Measurements from ENCODE around the gene CTNNB1.

The CTNNB1 gene

DNA sequence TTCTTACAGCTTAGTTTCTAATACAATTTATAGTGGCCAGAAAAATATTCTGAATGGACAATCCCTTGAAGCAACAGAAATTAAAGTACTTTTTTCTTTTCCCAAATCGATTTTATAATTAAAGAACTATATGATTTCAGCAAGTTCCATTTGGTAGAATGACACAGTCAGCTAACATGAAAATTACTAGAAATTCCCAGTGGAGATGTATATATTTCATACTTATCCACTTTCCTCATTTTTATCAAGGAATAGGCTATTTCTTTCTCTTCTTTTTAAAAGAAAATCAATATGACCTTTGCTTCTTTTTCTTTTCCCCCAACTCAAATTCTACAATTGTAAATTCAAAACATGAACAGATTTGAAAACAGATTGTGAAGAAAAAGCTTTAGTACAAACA lies 6.4 kb upstream of the CTNNB1 start:
- no peak for DNase-seq (ENCODE audit: low read depth in 4 of 4, low spot score in 1 of 4)

DNA sequence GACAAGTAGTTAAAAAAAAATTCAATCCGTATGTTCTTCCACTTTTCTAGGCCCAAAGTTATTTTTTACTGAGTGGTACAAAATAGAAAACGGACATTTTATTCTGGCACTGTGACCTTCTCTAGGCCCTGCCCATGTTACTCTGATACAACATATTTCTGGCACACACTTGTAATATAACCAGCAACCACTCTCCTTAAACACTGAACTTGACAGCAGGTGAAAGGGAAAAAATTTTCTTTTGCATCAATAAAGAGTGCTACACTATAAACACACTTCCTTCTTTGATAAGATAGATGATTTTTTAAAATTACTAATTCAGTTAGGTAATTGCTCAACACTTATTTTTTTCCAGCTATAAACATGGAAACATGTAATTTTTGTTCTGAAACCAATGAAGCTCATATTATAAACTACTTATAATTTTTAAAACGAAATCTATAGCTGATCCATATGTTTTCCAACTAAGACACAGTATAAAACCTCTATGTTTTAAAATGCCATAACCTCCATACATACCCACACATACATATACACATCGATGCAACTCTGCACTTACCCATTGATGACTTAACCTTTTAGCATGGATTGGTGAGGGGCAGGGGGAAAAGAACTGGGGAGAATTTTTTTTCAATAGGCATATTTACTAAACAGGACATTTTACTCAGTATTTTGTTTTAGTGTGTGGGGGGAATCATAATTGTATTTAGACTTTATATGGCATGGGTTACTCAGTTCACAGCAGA lies 5.3 kb upstream of the CTNNB1 start:
- DNase-seq (ENCODE audit: low read depth in 4 of 4, low spot score in 1 of 4), result no peak

DNA sequence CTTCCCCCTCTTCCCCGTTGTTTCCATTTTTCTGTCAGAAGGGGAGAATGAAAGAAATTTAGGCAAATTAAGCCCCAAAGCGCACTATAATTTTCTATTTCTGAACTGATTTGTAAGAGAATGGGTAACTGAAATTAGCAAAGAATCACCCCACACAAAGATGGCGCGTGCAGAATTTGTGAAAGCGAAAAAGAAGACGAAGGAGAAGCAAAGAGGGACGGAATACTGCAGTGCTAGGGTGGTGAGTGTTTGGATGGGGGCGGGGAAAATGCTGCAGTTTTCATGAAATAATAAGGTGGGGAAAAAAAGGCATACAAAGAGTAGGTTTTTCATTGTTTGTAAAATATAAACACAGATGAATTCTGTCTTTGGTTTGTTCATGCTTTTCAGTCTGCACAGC lies 4.6 kb upstream of the CTNNB1 start:
- DNase-seq (ENCODE audit: low read depth in 4 of 4, low spot score in 1 of 4), result no peak

DNA sequence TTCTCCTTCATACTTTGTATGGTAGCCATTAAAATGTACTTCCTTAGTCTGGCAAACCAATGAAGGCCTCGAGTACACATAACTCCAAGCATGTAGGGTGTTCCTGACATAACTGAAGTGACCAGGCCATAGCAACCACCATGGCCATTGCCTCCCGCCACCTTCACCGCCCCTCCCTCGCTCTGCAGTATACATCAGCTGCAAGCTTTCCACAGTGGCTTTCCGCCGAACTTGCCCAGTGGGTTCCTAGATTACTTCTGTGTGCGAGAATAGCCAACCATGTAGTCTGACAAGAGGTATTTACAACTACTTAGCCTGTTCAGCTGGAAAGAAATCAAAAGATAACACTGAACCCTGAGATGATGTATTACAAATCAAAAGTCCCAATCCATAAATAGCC lies 3.4 kb upstream of the CTNNB1 start:
- DNase-seq (ENCODE audit: low read depth in 4 of 4, low spot score in 1 of 4), result no peak

DNA sequence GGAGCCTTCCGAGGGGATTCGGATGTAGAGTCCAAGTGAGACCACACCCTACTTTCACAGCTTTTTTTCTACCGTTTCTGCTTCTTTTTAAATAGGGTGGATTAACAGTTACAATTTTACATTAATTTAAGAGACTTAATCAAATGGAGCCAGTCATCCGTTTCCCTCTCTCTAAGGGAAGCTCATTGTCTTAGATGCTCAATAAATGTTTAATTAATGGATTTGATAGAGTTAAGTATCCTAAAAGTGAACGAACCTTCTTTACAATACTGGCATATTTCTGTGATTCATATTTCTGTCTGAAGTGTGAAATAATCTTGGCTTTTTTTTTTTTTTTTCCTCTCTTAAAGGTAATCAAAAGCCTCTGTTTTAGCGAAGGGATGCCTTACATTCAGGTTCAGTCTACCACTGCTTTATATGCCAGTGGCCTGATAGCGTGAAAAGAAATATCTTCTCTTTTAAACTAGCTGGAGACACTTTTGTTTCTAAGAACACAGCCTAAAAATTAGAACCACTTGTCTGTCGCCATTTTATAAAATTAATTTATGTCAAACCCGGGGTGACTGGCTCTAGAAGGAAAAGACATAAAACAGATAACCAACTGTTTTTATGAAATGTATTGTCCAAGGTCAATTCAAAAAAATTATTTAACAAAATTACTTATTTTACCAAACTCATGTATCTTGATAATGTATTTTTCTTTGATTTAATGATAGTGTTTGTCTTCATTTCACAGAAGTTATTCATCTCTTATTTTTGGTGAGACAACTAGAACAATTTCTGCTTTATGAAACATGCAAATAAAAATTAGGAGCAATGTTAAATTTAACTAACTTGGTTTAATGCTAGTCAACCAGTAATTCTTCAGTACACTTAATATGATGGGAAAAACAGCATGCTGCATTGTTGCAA lies 2.5 kb upstream of the CTNNB1 start:
- DNase-seq (ENCODE audit: low read depth in 4 of 4, low spot score in 1 of 4), result no peak

DNA sequence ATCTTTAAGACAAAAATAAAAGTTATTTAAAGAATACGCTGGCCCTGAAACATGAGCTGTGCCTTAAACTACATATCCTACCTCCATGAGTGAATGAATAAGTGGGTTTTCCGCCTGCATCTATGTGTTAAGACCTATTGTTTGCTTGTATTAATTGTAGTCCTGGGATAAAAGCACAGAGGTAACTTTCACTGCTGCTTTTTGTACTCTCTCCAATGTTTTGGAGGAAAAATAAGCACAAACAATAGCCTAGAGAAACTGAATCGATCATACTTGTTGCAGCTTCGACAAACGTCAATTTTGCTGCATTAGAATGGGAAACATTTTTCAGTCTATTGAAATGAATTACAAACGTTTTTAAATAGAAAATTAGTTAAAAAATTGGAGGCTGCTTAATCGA lies 1.3 kb upstream of the CTNNB1 start:
- no peak for DNase-seq (ENCODE audit: low read depth in 4 of 4, low spot score in 1 of 4)

DNA sequence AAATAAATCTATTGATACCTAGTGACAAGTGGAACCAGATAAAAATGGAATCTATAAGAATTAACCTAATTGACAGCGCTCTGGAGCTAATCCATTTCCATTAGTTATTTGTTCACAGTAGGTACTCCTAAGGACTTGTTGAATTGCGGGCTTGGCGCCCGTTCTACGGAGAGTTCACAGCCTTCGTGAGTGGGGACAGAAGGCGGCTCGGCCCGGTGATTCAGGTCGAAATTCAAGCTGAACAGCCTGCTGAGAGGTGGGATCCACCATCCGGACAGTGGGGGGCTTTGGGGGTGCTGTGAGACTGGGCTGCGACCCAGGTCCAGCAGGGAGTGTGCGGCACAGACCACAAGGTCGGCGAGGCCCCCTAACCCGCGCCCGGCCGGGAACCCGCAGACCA lies 779 bp upstream of the CTNNB1 start:
- DNase-seq (ENCODE audit: low read depth in 4 of 4, low spot score in 1 of 4), result no peak

DNA sequence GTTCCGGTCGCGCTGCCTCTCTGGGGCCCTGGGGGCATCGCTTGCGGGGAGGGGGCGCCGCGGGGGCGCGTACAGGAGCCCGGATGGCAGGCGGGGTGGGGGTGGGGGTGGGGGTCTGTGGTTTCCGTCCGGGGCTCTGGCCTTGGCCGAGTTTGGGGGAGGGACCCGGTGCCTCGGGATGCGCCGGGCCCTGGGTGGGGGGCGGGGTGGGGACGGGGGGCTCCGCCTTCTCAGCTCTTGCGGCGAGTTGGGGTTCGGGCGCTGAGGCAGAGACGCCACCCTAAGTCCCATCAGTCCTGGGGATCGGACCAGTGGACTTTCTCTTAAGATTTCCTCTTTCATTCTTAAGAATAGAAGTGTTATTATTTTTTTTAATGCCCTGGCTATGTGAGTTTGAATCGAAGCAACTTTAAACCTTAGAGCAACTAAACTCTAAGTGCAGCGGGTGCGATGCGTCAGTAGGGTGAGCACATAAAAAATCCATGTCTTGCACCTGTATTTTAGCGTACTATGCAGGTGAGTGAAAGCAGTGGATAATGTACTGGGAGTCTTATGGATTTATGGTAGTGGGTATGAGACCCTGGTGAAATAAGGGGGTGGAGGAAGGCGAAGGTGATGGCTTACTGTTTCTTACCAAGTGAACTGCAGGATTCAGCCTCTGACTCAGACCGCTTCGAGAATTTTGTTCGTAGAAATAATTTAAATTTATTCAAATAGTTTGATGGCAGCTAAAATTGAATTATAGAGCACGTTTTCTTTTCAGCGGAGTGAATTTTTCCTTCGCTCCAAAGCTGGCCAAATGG lies 762 bp downstream of the CTNNB1 start:
- DNase-seq (ENCODE audit: low read depth in 4 of 4, low spot score in 1 of 4), result peak in 2 of 4 experiments; percentile 10 to 21

DNA sequence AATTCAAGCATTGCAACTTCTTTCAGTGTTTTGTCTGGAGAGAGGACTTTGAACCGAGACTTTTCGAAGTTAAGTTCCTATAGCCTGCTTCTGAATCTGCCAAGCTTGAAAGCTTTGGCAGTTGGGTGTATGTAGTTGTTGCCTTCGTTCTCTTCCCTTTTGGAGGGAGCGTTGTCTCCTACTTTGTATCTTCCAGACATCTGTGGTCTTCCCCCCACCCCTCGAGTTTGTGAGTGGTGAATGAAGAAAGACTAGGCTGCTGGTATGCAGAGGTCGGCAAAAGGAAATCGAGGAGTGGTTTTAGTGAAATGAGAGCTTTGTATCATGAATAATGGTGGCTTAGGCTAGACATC lies 1.3 kb downstream of the CTNNB1 start:
- no peak for DNase-seq (ENCODE audit: low read depth in 4 of 4, low spot score in 1 of 4)

DNA sequence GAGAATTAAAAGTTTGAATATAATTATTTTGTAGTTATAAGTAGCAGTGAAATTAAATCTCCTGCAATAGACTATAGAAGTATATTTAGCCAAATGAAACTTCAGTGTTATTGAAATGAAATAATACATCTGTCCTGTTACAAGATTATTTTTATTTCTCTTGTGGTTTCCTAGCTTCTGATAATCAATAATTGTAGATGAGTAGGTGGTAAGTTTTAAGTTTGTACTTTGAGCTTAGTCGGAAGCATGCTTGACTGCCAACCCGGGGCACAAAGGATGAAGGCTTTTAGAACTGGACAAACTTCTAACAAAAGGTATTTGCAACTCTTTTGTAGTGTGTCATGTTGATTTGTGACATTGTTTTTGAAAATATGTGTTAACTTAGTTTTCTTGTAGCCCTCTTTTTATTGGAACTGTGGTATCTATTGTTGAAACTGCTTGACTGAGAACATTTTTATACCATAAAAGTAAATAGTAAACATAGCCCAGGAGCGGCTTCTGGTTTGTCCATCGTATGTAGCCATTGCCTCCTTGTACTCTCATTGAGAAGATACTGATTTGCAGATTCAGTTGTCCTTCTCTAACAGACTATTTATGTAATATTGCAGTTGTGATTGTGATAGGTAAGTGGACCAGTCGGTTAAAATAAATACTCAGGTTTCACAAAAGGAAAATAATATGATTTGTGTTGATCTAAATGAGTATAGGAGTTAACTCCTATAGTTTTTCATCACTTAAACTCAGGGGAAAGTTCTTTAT lies 2.9 kb downstream of the CTNNB1 start:
- no peak for DNase-seq (ENCODE audit: low read depth in 4 of 4, low spot score in 1 of 4)

DNA sequence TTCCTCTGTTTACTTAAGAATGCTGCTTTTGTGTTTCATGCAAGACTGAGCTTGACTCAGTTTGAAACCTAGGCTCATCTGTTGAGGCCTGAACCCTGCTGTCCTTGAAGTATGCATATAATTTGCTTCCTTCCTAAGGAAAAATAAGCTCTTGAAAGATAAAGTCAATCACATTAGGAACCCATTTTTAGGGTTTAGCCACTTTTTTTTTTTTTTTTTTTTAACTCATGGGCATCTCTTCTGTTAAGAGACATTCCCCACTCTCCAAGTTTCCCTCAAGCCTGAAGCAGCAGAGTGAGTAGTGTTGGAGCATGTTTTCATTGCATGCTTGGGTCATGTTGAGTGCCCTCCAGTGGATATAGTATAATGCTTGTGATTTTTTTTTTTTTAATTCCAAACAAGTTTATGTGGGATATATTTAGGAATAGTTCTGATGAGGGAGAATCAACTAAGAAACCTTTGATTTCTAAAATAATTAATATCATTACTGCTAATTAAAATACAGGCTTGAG lies 3.6 kb downstream of the CTNNB1 start:
- no peak for DNase-seq (ENCODE audit: low read depth in 4 of 4, low spot score in 1 of 4)

DNA sequence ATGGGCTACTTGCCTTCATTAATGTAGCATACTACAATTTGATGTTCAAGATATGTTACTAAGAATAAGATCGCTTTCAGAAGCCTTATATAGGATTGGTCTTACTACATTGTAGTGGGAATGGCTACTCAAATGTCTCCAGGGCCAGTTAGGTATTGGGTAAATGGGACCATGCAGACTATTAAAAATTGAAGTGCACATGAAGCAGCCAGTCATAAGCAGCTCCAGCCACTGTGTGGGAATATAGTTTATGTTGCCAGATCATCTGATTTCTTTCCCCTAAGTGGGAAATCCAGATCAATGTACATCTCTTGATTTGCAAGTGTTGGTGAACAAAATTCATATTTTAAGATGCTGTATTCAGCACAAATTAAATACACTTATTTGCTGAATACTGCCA lies 5.1 kb downstream of the CTNNB1 start:
- DNase-seq (ENCODE audit: low read depth in 4 of 4, low spot score in 1 of 4), result no peak

DNA sequence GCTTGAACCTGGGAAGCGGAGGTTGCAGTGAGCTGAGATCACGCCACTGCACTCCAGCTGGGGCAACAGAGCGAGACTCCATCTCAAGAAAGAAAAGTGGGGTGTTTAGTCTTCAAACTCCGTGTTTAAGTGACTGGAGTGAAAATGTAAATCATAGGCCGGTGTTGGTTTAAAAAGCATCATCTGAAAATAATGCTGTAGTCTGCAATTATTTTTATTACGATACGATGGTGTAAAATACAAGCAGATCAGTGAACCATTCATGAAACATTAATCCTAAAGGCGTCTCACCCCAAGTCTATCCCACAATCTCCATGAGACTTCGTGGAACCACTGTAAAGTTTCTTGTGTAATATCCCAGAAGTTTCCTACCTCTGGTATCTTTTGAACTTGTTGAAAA lies 6.3 kb downstream of the CTNNB1 start:
- DNase-seq (ENCODE audit: low read depth in 4 of 4, low spot score in 1 of 4), result no peak

DNA sequence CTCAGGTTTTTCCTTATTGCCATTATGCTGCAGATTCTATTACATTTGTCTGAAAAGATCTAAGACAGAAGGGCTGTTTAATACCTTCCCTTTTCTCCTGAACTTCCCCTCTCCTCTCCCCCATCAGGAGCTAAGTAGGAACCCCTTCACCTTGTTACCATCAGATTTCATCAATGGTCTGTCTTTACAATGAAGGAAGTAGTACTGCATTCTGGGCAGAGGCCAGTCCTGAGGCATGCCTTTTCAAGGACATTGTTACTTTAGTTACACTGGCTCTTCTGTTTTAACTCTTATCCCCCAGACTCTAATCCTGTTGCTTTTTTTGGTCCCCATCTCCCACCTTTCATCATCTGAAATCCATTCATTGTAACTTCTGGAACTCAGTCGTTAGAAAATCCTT lies 8.1 kb downstream of the CTNNB1 start:
- DNase-seq (ENCODE audit: low read depth in 4 of 4, low spot score in 1 of 4), result no peak

DNA sequence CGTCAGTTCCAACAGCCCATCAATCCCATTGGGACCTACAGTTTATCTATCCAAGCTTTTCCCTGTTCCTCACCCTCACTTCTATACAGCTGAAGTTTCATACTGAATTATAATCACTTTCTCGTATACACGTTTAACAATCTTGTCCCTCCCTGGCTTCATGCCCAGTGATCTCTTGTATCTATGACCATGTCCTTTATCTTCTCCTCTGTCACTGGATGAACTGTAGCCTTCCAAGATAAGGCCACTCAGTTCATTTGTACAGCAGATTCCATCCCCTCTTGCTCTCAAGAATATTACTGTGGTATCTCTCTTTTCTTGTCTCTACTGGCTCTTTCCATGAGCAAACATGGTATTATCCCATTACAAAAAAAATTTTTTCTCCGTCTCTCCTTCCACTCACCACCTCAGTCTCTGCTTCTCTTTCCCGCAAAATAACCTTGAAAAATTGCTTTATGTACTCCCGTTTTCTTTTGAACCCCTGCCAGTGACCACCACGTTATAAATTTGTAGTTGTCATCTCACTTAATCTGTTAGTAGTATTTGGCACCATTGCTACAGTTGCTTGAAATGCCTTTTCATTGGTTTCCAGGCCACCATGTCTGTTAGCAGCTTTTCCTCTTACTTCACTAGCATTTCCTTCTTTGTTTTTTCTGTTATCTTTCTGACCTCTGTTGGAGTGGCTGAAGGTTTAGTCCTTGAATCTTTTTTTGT lies 9.4 kb downstream of the CTNNB1 start:
- no peak for DNase-seq (ENCODE audit: low read depth in 4 of 4, low spot score in 1 of 4)

DNA sequence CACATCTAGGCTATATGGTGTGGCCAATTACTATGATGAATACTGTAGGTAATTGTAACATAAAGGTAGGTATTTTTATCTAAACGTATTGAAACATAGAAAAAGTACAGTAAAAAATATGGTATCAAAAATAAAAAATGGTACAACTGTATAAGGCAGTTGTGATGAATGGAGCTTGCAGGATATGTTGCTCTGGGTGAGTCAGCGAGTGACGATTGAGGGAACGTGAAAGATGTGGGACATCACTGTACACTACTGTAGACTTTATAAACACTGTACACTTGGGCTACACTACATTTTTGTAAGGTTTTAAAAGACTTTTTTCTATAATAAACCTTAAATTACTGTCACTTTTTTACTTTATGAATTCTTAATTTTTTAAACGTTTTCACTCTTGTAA lies 10.3 kb downstream of the CTNNB1 start:
- DNase-seq (ENCODE audit: low read depth in 4 of 4, low spot score in 1 of 4), result no peak

DNA sequence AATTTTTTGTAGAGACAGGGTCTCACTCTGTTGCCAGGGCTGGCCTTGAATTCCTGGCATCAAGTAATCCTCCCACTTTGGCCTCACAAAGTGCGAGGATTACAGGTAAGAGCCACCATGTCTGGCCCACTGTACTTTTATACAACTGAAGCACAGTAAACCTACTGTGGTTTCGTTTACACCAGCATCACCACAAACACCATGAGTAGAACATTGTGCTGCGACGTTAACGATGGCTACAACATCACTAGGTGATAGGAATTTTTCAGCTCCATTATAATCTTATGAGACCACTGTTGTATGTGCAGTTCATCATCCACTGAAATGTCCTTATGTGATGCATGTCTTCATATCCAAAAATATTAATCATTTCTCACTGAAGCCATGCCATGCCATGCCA lies 11.7 kb downstream of the CTNNB1 start:
- no peak for DNase-seq (ENCODE audit: low read depth in 4 of 4, low spot score in 1 of 4)

DNA sequence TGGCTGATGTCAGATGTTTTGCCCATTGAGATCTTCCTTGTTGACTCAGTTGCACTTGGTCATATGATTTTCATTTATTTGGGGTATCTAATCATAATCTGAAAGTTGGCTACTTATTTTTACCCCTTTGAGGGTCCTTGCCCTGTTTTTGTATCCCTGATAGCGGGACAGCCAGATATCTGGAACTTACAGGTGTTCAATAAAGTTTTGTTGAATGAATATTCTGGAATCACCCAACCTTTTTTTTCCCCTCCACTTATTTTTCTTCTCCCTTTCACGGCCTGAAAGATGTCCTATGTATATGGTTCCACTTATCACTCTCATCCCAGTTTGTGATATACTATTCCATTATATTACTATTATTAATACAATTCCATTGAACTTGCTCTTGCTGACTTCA lies 12.8 kb downstream of the CTNNB1 start:
- DNase-seq (ENCODE audit: low read depth in 4 of 4, low spot score in 1 of 4), result no peak

DNA sequence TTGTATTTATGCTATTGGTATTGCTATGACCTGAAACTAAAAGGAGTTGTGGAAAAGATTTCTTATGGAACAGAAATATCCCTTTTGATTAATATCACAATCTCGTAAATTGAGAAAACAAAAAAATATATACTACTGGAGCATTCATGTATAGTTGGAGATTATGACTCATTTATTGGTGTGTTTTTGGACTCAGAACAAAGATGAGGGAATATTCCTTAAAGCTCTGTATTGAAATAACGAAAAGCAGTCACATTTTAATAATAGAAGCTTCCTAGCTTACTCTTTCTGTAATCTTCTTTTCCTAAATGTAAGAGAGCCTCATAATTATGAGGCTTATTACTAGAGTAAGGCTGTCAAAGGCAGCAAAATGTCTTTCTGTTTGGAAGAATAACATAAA lies 14.3 kb downstream of the CTNNB1 start:
- no peak for DNase-seq (ENCODE audit: low read depth in 4 of 4, low spot score in 1 of 4)

DNA sequence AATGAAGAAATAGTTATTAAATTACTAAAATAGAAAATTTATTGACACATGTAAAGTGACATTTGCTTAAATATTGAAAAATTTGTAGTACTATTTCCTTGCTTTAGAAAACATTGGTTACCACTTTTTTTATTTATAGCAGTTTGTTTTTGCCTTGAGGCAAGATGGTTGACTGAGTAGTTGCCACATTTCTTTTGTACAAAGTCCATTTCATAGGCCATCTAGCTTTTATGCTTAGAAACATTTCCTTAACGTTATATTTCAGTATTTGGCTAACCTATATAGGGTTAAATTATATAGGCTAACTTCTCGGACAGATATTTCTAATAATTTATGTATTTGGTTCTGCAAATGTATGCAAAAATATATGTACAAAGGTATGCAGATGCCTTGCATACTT lies 17.1 kb downstream of the CTNNB1 start:
- no peak for DNase-seq (ENCODE audit: low read depth in 4 of 4, low spot score in 1 of 4)

All from stimulated activated CD4-positive, alpha-beta T cell treated with anti-CD3 and anti-CD28 coated beads, Interleukin-1b, Interleukin-23, amount 100 ng/mL, for 24 hours (primary cell).